CD4-positive, alpha-beta T cell treated with Interleukin-6 for 4 hours (primary cell): ENCODE data around the gene UBL4A.
A peak's percentile ranks its signal among the peaks of the same experiment; 100 is the strongest.
"Not testable (repeated sequence)": the region's sequence is repeated elsewhere in the genome, so short reads cannot be mapped to it uniquely, and the experiment has no call there.

Experiments
- DNase-seq: peaks from one replicate; pipeline ENCODE4 v3.0.0-alpha.2; 2020; ENCODE audit warnings: mixed read lengths

The UBL4A gene

GRCh38 chrX:154507673-154508383 lies 21.4 kb upstream of the UBL4A start:
- DNase-seq: no peak

GRCh38 chrX:154506483-154507332 lies 20.3 kb upstream of the UBL4A start:
- DNase-seq: no peak

DNA sequence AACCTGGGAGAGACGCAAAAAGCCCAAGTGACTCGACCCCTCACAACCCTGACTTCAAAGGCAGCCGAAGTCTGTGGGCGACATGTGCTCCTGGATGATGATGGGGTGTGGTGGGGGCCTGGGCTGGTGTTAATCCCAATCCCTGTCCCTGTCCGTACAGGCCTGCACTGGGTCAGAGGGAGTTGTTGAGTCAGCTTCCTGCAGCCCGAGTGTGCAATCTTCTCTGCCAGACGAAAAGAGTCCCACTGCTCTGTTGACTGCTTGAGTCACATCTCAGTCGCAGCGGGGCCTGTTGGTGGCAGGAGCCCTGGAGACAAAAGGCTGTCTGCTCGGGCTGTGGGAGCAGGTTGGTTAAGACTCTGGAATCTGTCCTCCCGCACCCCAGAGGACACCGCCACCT lies 19.3 kb upstream of the UBL4A start:
- DNase-seq: no peak

DNA sequence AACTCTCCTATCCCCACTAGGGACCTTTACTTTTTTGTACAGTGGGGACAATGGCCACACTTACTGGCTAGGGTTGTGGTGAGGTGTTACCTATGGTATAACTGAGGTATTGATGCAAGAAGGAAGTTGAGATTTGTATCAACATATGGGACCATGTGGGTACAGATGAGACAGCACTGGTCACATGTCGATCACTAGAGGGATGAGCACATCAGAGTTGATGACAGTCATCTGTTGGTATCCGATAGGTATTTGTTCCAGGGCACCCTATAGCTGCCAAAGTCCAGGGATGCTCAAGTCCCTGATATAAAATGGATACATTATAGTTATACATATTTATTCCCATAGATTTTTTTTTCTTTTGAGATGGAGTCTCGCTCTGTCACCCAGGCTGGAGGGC lies 16.6 kb upstream of the UBL4A start:
- no peak for DNase-seq

DNA sequence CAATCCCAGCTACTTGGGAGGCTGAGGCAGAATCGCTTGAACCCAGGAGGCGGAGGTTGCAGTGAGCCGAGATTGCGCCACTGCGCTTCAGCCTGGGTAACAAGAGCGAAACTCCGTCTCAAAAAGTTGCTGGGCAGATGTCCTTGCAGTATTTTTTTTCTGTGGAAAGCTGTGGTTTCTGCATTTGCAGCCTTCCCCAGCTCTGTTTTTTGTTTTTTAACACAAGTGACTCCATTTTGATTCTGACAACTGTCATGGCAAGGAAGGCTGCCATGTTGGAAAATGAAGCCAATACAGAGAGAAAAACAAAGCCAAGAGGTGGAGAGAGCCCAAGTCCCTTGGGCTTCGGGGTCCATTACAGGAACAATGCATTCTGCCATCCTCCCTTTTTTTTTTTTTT lies 15.7 kb upstream of the UBL4A start:
- no peak for DNase-seq

DNA sequence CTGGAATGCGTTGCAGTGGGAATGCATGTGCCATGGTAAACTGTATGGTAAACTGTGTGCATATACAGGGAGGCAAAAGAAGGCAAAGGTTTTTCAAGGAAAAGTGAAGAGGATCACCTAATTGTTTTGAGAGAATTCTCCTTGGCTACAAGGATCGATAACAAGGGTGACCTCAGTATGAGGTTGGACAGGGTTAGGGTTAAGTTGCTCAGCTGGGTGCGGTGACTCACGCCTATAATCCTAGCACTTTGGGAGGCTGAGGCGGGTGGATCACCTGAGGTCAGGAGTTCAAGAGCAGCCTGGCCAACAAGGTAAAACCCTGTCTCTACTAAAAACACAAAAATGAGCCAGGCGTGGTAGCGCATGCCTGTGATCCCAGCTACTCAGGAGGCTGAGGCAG lies 15.0 kb upstream of the UBL4A start:
- not testable (repeated sequence) for DNase-seq

DNA sequence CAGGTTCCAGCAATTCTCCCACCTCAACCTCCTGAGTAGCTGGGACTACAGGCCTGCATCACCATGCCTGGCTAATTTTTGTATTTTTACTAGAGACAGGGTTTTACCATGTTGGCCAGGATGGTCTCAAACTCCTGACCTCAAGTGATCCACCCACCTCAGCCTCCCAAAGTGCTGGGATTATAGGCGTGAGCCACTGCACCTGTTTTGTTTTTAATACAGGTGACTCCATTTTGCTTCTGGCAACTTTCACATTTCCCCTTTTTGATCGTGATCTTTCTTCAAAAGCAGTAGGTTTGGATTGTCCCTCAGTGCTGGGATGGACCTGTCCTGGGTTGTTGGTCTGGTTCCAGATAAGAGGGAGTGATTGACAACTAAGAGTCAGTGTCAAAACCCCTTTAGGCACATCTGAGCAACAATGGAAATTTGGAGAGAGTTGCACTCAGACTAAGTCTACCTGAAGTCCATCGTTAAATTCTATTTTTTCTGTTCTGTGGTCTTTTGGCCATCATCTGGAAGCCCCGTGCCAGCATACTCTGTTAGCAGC lies 10.2 kb upstream of the UBL4A start:
- not testable (repeated sequence) for DNase-seq

GRCh38 chrX:154495472-154495922 lies 9.1 kb upstream of the UBL4A start:
- no peak for DNase-seq

DNA sequence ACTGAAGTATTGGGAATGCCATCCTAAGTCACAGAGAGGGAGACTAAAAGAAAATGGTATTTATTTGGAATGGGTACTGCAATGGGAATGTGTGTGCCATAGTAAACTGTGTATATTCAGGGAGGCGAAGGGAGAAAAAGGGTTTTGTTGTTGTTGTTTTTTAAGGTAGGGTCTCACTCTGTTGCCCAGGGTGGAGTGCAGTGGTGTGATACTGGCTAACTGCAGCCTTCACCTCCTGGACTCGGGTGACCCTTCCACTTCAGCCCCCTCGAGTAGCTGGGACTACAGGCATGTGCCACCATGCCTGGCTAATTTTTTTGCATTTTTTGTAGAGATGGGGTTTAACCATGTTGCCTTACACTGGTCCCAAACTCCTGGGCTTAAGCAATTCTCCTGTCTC lies 8.3 kb upstream of the UBL4A start:
- DNase-seq: no peak

DNA sequence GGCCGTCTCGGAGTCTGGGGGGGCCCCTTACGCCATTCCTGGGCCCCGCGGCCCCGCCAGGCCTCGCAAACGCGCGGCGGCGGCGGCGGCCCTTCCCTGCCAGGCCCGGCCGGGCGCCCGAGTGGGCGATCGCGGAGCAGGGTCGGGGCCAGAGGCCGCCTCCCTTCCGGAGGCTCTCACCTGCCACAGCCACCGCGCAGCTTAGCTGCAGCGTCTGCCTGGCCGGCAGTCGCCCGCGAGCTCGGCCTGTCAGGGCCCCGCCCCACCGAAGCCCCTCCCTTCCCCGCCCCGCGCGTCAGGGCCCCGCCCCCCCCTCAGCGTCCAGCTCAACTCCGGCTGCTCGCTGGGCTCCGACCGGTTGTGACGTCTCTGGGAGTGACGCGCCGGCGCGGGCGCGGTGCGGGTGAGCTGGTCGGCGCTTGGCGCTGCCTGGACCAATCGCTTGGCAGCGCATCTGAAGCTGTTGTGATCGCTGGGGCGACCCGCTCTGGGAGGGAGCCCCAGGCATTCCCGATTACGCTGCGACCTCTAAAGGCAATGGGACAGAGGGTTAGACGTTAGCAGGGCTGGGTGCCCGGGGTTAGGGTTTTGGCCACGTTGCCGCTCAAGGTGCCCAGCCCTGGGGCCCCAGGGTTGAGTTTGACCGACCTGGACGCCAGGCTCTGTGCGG lies 4.1 kb upstream of the UBL4A start, which contains the start of gene SLC10A3:
Gene SLC10A3 (minus strand): TSS at position 216 of the 670 bp plus-strand sequence. CDS start 1,689 bp downstream, outside the sequence.
- peak; percentile 91 for DNase-seq

DNA sequence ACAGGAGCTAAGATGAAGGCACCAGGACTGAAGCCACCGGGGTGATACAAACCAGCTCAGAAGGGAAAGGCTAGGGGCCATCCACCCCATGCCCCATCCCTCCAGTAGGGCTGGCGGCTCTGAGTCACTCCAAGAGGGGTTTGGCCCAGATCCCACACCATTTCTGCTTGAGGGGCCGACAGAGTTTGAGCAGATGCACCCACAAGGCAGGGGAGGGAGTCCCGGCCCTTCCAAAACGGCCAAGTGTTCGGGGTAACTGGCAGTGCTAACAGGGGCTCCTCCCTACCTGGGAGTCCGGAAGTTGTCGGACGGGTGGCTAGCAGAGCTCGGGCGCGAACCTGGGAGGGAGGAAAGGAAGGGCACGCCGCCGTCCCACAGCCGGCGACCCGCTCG lies 3.6 kb upstream of the UBL4A start:
- peak; percentile 34 for DNase-seq

DNA sequence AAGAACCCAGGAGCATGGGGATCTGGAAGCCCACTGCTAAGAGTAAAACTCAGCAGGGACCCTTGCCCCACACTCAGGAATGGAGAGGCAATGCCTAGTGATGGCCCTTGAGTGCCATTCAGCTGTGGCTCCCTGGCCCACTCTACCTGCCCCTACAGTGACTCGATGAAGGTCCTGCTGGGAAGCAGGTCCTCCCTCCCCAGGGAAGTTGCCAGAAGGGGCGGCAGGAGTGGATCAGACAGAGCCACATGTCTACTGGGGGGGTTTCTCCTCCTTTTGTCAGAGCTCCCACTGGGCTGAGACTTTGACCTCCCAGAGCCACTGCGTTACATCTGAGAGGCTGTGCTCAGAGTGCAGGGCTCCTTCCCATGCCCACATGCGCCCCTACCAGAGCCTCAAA lies 2.8 kb upstream of the UBL4A start:
- DNase-seq: no peak

- no peak for DNase-seq
Measured at GRCh38 chrX:154488336-154489075, 2.1 kb upstream of the UBL4A start.

GRCh38 chrX:154487518-154488290 lies 1.3 kb upstream of the UBL4A start:
- no peak for DNase-seq

GRCh38 chrX:154486052-154486395 lies 391 bp downstream of the UBL4A start:
- DNase-seq: peak; percentile 54

- DNase-seq: no peak
Measured at GRCh38 chrX:154485150-154486051, 1.0 kb downstream of the UBL4A start.

DNA sequence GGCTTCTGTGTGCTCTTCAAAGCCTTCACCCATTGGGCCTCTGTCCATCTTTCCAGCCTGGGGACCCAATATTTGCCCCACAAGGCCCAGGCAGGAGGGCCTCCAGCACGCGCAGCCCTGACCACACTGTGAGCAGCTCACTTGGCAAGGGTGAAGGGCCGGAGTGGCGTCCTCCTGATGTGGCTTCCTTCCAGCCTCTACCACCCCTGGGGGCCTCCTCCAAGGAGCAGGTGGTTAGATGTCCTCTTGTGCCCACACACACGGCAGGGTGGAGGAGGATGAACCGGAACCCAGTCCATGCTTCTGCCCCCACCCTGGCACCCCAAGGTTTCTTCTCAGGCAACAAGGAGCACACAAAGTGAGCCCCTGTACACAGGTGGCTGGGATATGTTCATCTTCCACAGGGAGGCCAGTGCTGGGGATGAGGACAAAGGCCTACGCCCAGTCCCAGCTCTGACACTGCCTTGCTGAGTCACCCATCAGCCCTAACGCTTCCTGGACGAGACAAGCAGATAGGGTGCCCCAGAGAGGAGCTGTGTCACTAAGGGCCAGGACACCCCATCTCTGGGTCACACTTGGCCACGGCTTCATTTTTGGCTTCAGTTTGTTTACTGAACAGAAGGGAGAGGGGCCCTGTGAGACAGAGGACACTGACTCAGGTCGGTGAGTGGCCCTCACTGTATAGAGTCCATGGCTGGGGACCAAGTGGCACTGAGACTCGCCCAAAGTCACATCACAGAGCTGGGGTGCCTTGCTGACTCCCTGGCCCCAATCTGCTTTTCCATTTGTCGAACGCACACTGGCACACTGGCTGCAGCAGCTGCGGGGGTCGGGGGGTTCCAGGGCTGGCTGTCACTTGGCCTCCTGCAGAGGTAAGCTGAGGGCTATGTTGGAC lies 1.9 kb downstream of the UBL4A start:
- DNase-seq: no peak

- DNase-seq: no peak
Measured at GRCh38 chrX:154483325-154483724, 3.1 kb downstream of the UBL4A start.

DNA sequence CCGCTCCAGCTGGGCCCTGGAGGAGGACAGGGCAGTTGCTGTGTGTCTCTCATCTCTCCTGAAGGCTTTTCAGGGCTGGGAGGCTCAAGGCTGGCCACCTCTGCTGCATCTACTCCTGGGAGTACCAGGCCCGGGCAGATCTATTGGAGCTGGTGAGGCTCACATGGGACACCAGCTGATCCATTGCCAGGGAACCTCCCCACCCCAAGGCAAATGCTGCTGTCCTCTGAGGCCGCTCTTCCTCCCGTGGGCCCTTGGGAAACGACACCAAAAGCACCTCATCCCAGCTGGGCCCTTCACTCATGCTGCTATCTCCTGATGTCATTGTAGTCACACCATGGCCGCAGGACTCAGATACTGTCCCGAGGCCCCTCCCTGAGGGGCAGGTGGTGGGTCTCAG lies 3.6 kb downstream of the UBL4A start:
- no peak for DNase-seq
